ENCODE data around the gene NEURL4.
"Not testable (repeated sequence)": the region's sequence is repeated elsewhere in the genome, so short reads cannot be mapped to it uniquely, and the experiment has no call there.

The NEURL4 gene

GRCh38 chr17:7348478-7349242 is 19.5 kb upstream of the NEURL4 start:
- H3K27ac ChIP-seq (ENCODE audit: insufficient read depth, low read length, poor library complexity, severe bottlenecking): peak overlapping the region; percentile 13
- peaks cover 55% of the 10 kb centered on the region for H3K36me3 ChIP-seq (ENCODE audit: control insufficient read depth, insufficient read depth, low read length)
- H3K9me3 ChIP-seq (ENCODE audit: control insufficient read depth, low read length): no peaks in the 10 kb centered on the region
- peaks cover 23% of the 10 kb centered on the region for H3K4me1 ChIP-seq (ENCODE audit: control insufficient read depth, insufficient read depth, low read length, poor library complexity, severe bottlenecking)
- no peaks in the 10 kb centered on the region for H3K27me3 ChIP-seq (replicated peaks; ENCODE audit: control insufficient read depth, insufficient read depth, low read length, poor library complexity, severe bottlenecking)
- DNase-seq: no peak
- no peak overlapping the region for H3K4me3 ChIP-seq (ENCODE audit: insufficient read depth, low read depth, low read length, poor library complexity, severe bottlenecking)

- no peak for DNase-seq
- H3K4me1 ChIP-seq (ENCODE audit: control insufficient read depth, insufficient read depth, low read length, poor library complexity, severe bottlenecking): peaks cover 21% of the 10 kb centered on the region
- H3K9me3 ChIP-seq (ENCODE audit: control insufficient read depth, low read length): no peaks in the 10 kb centered on the region
- H3K36me3 ChIP-seq (ENCODE audit: control insufficient read depth, insufficient read depth, low read length): peaks cover 63% of the 10 kb centered on the region
- no peak overlapping the region for H3K4me3 ChIP-seq (ENCODE audit: insufficient read depth, low read depth, low read length, poor library complexity, severe bottlenecking)
- H3K27me3 ChIP-seq (replicated peaks; ENCODE audit: control insufficient read depth, insufficient read depth, low read length, poor library complexity, severe bottlenecking): no peaks in the 10 kb centered on the region
- no peak overlapping the region for H3K27ac ChIP-seq (ENCODE audit: insufficient read depth, low read length, poor library complexity, severe bottlenecking)
These were observed 18.7 kb upstream of the NEURL4 start for GRCh38 chr17:7347630-7348477.

- no peak for DNase-seq
- Histone ChIP-seq H3K9me3 (ENCODE audit: control insufficient read depth, low read length) (no peaks in the 10 kb centered on the region), H3K36me3 (ENCODE audit: control insufficient read depth, insufficient read depth, low read length) (peaks cover 71% of the 10 kb centered on the region), H3K4me1 (ENCODE audit: control insufficient read depth, insufficient read depth, low read length, poor library complexity, severe bottlenecking) (peaks cover 12% of the 10 kb centered on the region), H3K27ac (ENCODE audit: insufficient read depth, low read length, poor library complexity, severe bottlenecking) (no peak overlapping the region), H3K27me3 (replicated peaks; ENCODE audit: control insufficient read depth, insufficient read depth, low read length, poor library complexity, severe bottlenecking) (no peaks in the 10 kb centered on the region), H3K4me3 (ENCODE audit: insufficient read depth, low read depth, low read length, poor library complexity, severe bottlenecking) (no peak overlapping the region)
These were observed 17.9 kb upstream of the NEURL4 start for GRCh38 chr17:7346761-7347614.

GRCh38 chr17:7343250-7343649 is 14.1 kb upstream of the NEURL4 start:
- peaks cover 11% of the 10 kb centered on the region for H3K4me1 ChIP-seq (ENCODE audit: control insufficient read depth, insufficient read depth, low read length, poor library complexity, severe bottlenecking)
- H3K9me3 ChIP-seq (ENCODE audit: control insufficient read depth, low read length): no peaks in the 10 kb centered on the region
- DNase-seq: no peak
- no peak overlapping the region for H3K4me3 ChIP-seq (ENCODE audit: insufficient read depth, low read depth, low read length, poor library complexity, severe bottlenecking)
- H3K27ac ChIP-seq (ENCODE audit: insufficient read depth, low read length, poor library complexity, severe bottlenecking): no peak overlapping the region
- H3K36me3 ChIP-seq (ENCODE audit: control insufficient read depth, insufficient read depth, low read length): peaks cover 89% of the 10 kb centered on the region
- no peaks in the 10 kb centered on the region for H3K27me3 ChIP-seq (replicated peaks; ENCODE audit: control insufficient read depth, insufficient read depth, low read length, poor library complexity, severe bottlenecking)

- no peaks in the 10 kb centered on the region for H3K27me3 ChIP-seq (replicated peaks; ENCODE audit: control insufficient read depth, insufficient read depth, low read length, poor library complexity, severe bottlenecking)
- peaks cover 75% of the 10 kb centered on the region for H3K36me3 ChIP-seq (ENCODE audit: control insufficient read depth, insufficient read depth, low read length)
- H3K4me1 ChIP-seq (ENCODE audit: control insufficient read depth, insufficient read depth, low read length, poor library complexity, severe bottlenecking): peaks cover 21% of the 10 kb centered on the region
- DNase-seq: no peak
- no peak overlapping the region for H3K27ac ChIP-seq (ENCODE audit: insufficient read depth, low read length, poor library complexity, severe bottlenecking)
- no peaks in the 10 kb centered on the region for H3K9me3 ChIP-seq (ENCODE audit: control insufficient read depth, low read length)
- no peak overlapping the region for H3K4me3 ChIP-seq (ENCODE audit: insufficient read depth, low read depth, low read length, poor library complexity, severe bottlenecking)
These were observed 12.7 kb upstream of the NEURL4 start for GRCh38 chr17:7341842-7342241.

- H3K27ac ChIP-seq (ENCODE audit: insufficient read depth, low read length, poor library complexity, severe bottlenecking): peak overlapping the region; percentile 18
- no peaks in the 10 kb centered on the region for H3K9me3 ChIP-seq (ENCODE audit: control insufficient read depth, low read length)
- H3K4me3 ChIP-seq (ENCODE audit: insufficient read depth, low read depth, low read length, poor library complexity, severe bottlenecking): no peak overlapping the region
- no peak for DNase-seq
- H3K4me1 ChIP-seq (ENCODE audit: control insufficient read depth, insufficient read depth, low read length, poor library complexity, severe bottlenecking): peaks cover 32% of the 10 kb centered on the region
- no peaks in the 10 kb centered on the region for H3K27me3 ChIP-seq (replicated peaks; ENCODE audit: control insufficient read depth, insufficient read depth, low read length, poor library complexity, severe bottlenecking)
- H3K36me3 ChIP-seq (ENCODE audit: control insufficient read depth, insufficient read depth, low read length): peaks cover 59% of the 10 kb centered on the region
These were observed 11.0 kb upstream of the NEURL4 start for GRCh38 chr17:7340179-7340578.

GRCh38 chr17:7337600-7337999 is 8.5 kb upstream of the NEURL4 start:
- not testable (repeated sequence) for DNase-seq; H3K9me3 ChIP-seq (ENCODE audit: control insufficient read depth, low read length); H3K27me3 ChIP-seq (replicated peaks; ENCODE audit: control insufficient read depth, insufficient read depth, low read length, poor library complexity, severe bottlenecking)
- H3K36me3 ChIP-seq (ENCODE audit: control insufficient read depth, insufficient read depth, low read length): peaks cover 33% of the 10 kb centered on the region
- peaks cover 49% of the 10 kb centered on the region for H3K4me1 ChIP-seq (ENCODE audit: control insufficient read depth, insufficient read depth, low read length, poor library complexity, severe bottlenecking)
- peak overlapping the region; percentile 75 for H3K4me3 ChIP-seq (ENCODE audit: insufficient read depth, low read depth, low read length, poor library complexity, severe bottlenecking)
- H3K27ac ChIP-seq (ENCODE audit: insufficient read depth, low read length, poor library complexity, severe bottlenecking): peak overlapping the region; percentile 71

GRCh38 chr17:7336240-7337175 is 7.4 kb upstream of the NEURL4 start, which contains the start of gene ACAP1:
Gene ACAP1, plus strand, starts transcription at chr17:7336529. Its CDS starts 206 bp downstream, at chr17:7336735.
- H3K4me3 ChIP-seq (ENCODE audit: insufficient read depth, low read depth, low read length, poor library complexity, severe bottlenecking): peak within 1 kb of the TSS; percentile 75
- no peaks in the 10 kb centered on the region for H3K9me3 ChIP-seq (ENCODE audit: control insufficient read depth, low read length)
- DNase-seq: peak; percentile 68 to 78 (median 77)
- H3K4me1 ChIP-seq (ENCODE audit: control insufficient read depth, insufficient read depth, low read length, poor library complexity, severe bottlenecking): peaks cover 58% of the 10 kb centered on the region
- H3K27ac ChIP-seq (ENCODE audit: insufficient read depth, low read length, poor library complexity, severe bottlenecking): peak within 1 kb of the TSS; percentile 71
- peaks cover 22% of the 10 kb centered on the region for H3K36me3 ChIP-seq (ENCODE audit: control insufficient read depth, insufficient read depth, low read length)
- no peaks in the 10 kb centered on the region for H3K27me3 ChIP-seq (replicated peaks; ENCODE audit: control insufficient read depth, insufficient read depth, low read length, poor library complexity, severe bottlenecking)

GRCh38 chr17:7335765-7336164 is 6.6 kb upstream of the NEURL4 start:
- H3K27me3 ChIP-seq (replicated peaks; ENCODE audit: control insufficient read depth, insufficient read depth, low read length, poor library complexity, severe bottlenecking); H3K9me3 ChIP-seq (ENCODE audit: control insufficient read depth, low read length); DNase-seq: not testable (repeated sequence)
- Histone ChIP-seq H3K36me3 (ENCODE audit: control insufficient read depth, insufficient read depth, low read length) (peaks cover 15% of the 10 kb centered on the region), H3K27ac (ENCODE audit: insufficient read depth, low read length, poor library complexity, severe bottlenecking) (peak overlapping the region; percentile 71), H3K4me3 (ENCODE audit: insufficient read depth, low read depth, low read length, poor library complexity, severe bottlenecking) (peak overlapping the region; percentile 75), H3K4me1 (ENCODE audit: control insufficient read depth, insufficient read depth, low read length, poor library complexity, severe bottlenecking) (peaks cover 59% of the 10 kb centered on the region)

Measured in effector memory CD4-positive, alpha-beta T cell (primary cell).